Activated CD8-positive, alpha-beta memory T cell treated with anti-CD3 and anti-CD28 coated beads for 4 hours (primary cell): Measurements from ENCODE around the gene ANKRD34B.

Experiments used
- DNase-seq, 2 donors: peaks; one replicate each; pipeline ENCODE4 v3.0.0-alpha.2; 2020; ENCODE audit warnings: low read depth in 2 of 2

ANKRD34B gene

DNA sequence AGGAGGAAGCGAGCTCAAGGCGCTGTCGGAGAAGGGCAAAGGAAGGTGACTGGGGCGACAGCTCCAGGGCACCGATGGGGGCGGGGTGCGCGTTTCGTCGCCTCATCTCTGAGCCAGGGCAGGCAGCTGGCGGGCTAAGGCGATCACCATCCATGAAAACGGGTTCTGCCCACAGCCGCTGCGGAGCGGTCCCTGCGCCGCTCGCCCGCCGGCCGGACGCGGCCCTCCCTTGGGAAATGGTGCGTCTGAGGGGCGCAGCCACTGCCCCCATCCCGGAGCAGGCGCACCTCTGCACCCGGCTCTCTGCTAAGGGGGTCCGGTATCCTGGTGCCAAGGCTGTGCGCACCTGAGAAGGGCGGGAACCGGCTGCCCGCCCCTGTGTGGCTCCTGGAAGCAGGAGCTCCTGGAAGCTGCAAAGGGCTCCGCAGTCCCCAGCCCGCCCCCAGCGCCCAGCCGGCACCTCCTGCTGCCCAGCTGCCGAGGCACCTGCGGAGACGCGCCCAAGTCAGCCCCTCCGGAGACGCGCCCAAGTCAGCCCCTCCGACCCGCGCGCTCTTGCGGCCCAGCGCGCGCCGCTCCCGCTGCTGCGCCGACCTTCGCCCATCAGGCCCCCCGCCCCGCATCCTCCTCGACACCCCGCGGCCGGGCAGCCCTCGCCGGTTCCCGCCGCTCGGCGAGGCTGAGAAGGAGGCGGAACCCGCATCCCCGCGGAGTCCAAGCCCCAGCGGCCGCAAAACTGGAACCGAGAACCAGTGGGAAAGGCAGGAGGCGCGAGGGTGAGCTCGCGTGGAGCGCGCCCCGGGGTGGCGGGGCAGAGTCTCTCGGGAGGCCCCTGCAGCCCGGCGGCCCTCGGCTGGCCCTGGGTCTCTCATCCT is 757 bp downstream of the ANKRD34B start:
- no peak for DNase-seq

DNA sequence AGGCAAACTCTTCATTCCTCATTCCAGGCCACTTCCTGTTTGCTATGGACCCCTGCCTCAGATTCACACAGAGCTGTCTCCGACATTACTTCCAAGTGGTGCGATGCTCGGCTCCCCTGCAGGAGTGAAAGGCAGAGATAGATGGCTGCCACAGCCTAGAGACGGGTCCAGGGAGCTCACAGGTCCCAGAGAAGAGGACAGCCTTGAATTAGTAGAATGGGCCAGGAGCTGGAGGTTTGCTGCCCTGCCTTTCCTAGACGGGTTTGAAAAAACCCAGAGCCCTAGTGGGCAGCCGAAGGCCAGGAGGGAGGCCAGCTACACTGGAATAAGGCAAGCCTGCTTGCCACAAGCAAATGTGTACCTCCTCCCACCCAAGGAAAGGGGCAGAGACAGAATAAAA is 1.8 kb downstream of the ANKRD34B start:
- no peak for DNase-seq

DNA sequence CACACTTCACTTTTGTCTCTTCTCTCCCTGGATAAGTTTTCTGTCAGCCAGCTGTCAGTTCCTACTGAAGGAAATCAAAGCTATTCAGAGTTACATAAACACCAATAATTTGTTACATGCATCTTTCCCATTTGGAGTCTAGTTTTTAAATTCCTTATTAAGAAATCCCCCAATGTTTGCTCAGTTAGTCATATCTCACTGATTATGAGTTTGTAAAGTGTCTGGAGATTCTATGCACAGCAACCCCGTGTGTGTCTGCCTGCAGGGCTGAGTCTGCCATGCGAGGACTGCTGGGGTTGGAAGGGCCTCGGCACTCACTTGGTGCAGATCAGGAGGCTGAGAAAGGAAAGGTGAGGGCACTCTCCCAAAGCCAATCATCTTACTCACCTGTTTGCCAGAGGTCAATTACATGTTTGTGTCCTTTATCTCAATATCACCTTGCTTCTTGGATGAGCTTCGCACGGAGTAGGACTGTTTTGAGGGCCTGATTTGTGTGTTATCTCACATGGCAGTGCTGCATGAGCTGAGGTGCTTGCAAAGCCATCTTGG is 3.3 kb downstream of the ANKRD34B start:
- DNase-seq = no peak

DNA sequence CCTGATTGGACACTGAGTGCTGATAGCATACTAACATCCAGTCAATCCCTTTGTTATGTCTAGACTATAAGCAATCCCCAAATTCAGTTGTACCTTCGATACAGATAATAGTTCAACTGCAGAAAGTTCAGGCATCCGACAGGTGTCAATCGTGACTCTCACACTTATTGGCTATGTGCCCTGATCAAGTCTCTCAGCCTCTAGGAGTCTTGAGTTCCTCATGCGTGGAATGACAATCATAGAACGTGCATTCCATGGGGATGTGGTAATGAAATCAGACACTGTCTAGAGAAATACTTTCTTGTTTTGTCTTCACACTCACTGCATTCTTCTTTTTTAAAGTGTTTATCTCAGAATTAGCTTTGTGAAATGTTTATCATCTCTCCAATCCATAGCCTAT is 4.8 kb downstream of the ANKRD34B start:
- DNase-seq = no peak

GRCh38 chr5:80559244-80559643 is 10.8 kb downstream of the ANKRD34B start:
- no peak for DNase-seq

GRCh38 chr5:80555099-80555498 is 15.0 kb downstream of the ANKRD34B start:
- no peak for DNase-seq

DNA sequence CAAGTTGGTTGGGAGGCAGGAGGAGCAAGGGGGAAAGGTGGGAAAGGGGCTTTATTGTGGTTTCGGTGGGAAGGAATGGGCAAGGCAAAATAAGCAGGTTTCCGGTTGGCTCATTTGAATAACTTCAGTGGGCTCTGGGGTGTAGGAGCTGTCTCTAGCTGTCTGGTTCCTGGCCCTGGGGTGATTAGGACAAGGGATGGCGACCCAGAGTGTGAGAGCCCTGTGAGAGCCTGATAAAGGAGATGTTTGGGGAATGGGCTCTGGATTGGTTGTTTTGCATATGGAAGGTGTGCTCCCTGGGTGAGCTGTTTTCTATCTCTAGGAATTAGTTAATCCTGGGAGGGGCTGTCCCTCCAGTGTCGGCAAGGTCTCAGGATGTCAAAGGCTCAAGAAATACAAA is 15.4 kb downstream of the ANKRD34B start:
- DNase-seq = no peak

DNA sequence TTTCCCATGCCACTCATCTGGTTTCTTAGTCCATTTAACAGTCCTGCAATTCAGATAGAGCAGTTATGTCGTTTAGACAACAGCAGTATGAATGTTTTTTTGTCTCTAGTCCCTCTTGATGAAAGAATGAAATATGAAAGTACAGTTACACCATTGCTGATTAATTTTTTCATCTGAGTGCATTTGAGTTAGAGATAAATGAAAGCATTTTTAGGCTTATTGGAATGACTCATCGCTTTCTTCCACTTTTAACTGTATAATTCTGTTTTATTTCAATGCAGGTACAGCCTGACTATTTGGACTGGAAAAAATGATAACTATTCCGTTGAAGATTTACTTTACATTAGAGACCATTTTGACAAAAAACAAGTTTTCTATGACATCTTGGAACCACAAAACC is 28.7 kb downstream of the ANKRD34B start:
- DNase-seq = no peak

GRCh38 chr5:80540691-80541090 is 29.4 kb downstream of the ANKRD34B start:
- DNase-seq = no peak

DNA sequence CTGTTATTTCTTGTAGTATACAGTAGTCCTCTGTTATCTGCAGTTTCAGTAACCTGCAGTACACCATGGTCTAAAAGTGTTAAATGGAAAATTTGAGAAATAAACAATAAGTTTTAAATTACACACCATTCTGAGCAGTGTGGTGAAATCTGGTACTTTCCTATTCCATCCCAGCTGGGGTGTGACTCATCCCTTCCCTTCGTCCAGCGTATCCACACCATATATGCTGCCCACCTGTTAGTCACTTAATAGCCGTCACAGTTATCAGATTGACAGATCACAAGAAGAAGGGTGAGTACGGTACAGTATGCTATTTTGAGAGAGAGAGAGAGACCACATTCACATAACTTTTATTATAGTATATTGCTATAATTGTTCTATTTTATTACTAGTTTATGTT is 53.3 kb downstream of the ANKRD34B start:
- no peak for DNase-seq

DNA sequence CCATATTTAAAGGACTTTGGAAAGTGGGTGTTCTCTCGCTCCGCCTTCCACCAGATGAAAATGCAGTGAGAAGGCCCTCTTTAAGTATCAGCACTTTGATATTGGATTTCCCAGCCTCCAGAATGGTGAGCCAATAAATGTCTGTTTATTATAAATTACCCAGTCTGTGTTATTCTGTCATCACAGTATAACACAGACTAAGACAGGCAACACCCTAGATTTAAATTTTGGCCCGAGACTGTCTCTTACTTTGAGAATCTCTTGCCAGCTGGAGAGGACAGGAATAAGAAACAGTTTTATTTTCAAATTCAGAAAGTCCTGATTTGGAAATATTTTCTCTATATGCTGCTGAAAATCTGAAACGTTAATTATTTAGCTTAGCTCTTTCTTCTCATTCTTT is 60.7 kb downstream of the ANKRD34B start:
- DNase-seq = no peak

DNA sequence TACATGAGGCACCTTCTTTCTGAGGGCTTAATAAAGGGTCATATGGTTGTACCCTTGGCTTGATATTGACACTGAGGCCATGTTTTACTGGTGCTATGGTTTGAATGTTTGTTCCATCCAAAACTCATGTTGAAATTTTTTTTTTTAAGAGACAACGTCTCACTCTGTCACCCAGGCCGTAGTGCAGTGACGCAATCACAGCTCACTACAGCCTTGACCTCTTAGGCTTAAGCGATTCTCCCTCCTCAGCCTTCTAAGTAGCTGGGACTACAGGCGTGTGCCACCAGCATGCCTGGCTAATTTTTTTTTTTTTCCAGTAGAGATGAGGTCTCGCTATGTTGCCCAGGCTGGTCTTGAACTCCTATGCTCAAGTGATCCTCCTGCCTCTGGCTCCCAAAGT is 61.2 kb downstream of the ANKRD34B start:
- no peak for DNase-seq

GRCh38 chr5:80507663-80508062 is 62.4 kb downstream of the ANKRD34B start:
- DNase-seq = no peak
